GM18951 (cell line): ENCODE data around the gene PPOX.

Experiments used
- POLR2A ChIP-seq: IDR thresholded peaks from 4 replicates; pipeline ENCODE4 v1.6.1; 2011; ENCODE audit warnings: mild to moderate bottlenecking; ENCODE audit not compliant: insufficient read length, insufficient read depth; ENCODE audit errors: extremely low read depth
- in situ Hi-C: fragments of 300-500 bp; cut with MboI; formaldehyde crosslinking; loops from one replicate; pipeline ENCODE4 v1.12.0; 2022; ENCODE audit warnings: low sequenced_read_pairs, mixed read lengths, inconsistent platforms; ENCODE audit not compliant: unreplicated experiment

Gene PPOX

GRCh38 chr1:161132410-161133219 lies 33.6 kb upstream of the PPOX start, which contains the start of gene DEDD:
Gene DEDD, minus strand, starts transcription at chr1:161132667. Its CDS starts 8,205 bp downstream, at chr1:161124462.
- in situ Hi-C loops = no loop called here

GRCh38 chr1:161133220-161133740 lies 32.9 kb upstream of the PPOX start:
- TF ChIP-seq POLR2A = no peak
- in situ Hi-C loops = no loop called here

More at GRCh38 chr1:161132410-161133219, 33.6 kb upstream of the PPOX start, which contains the start of gene DEDD:
- peak; percentile 59 for TF ChIP-seq POLR2A

- TF ChIP-seq POLR2A = no peak
- in situ Hi-C loops = no loop called here
These were observed 28.3 kb upstream of the PPOX start for GRCh38 chr1:161137881-161138280.

DNA sequence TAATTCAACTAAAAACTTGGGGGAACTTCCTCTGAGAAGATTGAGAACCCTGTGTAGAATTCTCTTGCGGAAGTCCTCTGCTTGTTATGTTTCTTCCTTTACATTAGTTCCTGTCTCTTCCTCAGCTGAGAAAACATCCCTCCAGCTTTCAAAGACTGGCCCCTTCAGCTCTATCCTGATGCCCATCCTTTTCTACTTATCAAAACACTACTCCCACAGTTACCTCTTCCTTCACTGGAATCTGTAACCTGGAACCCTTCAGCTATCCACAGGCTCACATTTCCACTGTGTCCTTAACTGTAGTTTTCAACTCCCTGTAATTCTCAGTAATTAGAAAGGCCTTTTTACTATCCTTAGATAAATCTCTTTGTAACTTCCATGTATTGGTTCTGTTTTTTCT lies 27.8 kb upstream of the PPOX start:
- no peak for TF ChIP-seq POLR2A
- in situ Hi-C loops = no loop called here

GRCh38 chr1:161139766-161140165 lies 26.5 kb upstream of the PPOX start:
- in situ Hi-C loops = no loop called here
- TF ChIP-seq POLR2A = no peak

DNA sequence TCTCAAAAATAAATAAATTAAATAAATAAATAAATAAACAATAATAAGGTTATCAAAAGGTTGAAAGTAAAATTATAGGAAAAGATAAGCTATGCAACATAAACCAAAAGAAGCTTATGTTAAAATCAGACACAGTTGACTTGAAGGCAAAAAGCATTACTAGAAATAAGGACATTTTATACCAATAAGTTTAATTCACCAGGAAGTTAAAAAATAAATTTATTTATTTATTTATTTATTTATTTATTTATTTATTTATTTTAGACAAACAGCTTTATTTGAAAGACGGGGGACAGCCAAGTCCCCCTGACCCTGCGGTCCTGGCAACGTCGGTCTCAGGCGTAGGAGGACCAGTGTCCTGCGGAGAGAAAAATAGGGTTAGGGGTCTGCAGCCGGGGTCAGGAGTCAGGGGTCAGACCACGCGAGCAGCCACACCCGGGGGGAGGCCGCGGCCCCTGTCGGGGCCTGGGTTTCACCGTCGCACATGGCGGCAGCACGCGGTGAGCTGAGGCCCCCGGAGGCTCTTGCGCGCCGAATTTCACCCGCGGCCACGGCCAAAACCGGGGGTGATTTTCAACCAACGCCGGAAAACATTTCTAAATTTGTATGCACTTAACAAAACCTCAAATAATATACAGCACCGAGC lies 25.3 kb upstream of the PPOX start:
- no peak for TF ChIP-seq POLR2A
- in situ Hi-C loops = no loop called here

GRCh38 chr1:161145832-161146231 lies 20.4 kb upstream of the PPOX start:
- in situ Hi-C loops = no loop called here

GRCh38 chr1:161153176-161153575 lies 13.1 kb upstream of the PPOX start:
- no peak for TF ChIP-seq POLR2A

More at GRCh38 chr1:161145832-161146231, 20.4 kb upstream of the PPOX start:
- TF ChIP-seq POLR2A = no peak

GRCh38 chr1:161153682-161154337 lies 12.4 kb upstream of the PPOX start, which contains the start of gene UFC1:
Gene UFC1, plus strand, starts transcription at chr1:161153978. Its CDS starts 20 bp downstream, at chr1:161153998.
- peak; percentile 79 for TF ChIP-seq POLR2A
- in situ Hi-C loops = no loop called here

More at GRCh38 chr1:161153176-161153575, 13.1 kb upstream of the PPOX start:
- in situ Hi-C loops = no loop called here

DNA sequence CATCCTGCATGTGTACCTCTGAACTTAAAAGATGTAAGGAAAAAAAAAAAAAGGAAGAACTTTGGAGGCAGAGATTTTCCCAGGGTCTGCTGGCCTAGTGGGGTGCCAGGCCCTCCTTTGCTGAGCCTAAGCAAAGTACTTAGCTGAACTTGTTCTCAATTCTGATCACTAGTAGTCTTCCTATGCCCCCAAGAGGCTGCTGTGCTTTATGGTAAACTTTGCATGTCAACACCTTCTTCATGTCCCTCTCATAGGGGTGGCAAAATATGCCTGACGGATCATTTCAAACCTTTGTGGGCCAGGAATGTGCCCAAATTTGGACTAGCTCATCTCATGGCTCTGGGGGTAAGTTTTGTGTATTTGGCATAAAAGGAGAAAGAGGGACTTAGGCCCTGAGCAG lies 8.4 kb upstream of the PPOX start:
- no peak for TF ChIP-seq POLR2A

DNA sequence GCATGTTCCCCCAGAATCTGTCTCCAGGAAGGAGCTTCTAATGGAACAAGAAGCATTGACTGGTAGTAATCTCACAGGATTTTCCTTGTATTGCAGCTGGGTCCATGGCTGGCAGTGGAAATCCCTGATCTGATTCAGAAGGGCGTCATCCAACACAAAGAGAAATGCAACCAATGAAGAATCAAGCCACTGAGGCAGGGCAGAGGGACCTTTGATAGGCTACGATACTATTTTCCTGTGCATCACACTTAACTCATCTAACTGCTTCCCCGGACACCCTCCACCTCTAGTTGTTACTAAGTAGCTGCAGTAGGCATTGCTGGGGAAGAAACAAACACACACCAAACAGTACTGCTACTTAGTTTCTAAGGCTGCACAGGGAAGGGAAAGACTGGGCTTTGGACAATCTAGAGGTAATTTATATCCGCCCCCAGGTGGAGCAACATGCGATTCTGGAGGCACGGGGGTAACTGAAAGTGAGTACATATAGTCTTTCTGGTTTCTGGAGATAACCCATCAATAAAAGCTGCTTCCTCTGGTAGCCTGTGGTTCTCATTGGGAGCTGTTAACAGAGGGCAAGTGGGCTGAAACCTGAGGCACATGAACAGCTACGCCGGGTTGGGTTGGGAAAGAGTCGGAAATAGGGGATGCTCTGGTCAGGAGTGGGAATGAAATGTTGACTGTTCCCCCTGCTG lies 7.8 kb upstream of the PPOX start:
- TF ChIP-seq POLR2A = no peak
- in situ Hi-C loops = no loop called here

More for the DNA sequence above, 8.4 kb upstream of the PPOX start:
- in situ Hi-C loops = no loop called here

GRCh38 chr1:161159087-161159912 lies 6.9 kb upstream of the PPOX start, which contains the start of gene USP21:
Gene USP21, plus strand, starts transcription at chr1:161159500. Its CDS starts 1,141 bp downstream, at chr1:161160641.
- in situ Hi-C loops = no loop called here
- TF ChIP-seq POLR2A = peak; percentile 82
